Measurements from ENCODE around the gene HEXD.
"Not testable (repeated sequence)": the region's sequence is repeated elsewhere in the genome, so short reads cannot be mapped to it uniquely, and the experiment has no call there.

The HEXD gene

GRCh38 chr17:82439829-82440365, 21.8 kb downstream of the HEXD start:
- DNase-seq (ENCODE audit: low spot score) (no peak), FAIRE-seq (no peak)

- no peak for DNase-seq (ENCODE audit: low spot score)
- FAIRE-seq = no peak
Observed at GRCh38 chr17:82440469-82440981, 22.4 kb downstream of the HEXD start.

GRCh38 chr17:82440991-82441627, 23.0 kb downstream of the HEXD start:
- DNase-seq (ENCODE audit: low spot score) (no peak), FAIRE-seq (peak; percentile 96)

- FAIRE-seq (no peak), DNase-seq (ENCODE audit: low spot score) (no peak)
Observed at GRCh38 chr17:82441691-82442487, 23.7 kb downstream of the HEXD start.

GRCh38 chr17:82442643-82443464, 24.7 kb downstream of the HEXD start:
- DNase-seq (ENCODE audit: low spot score) = no peak
- no peak for FAIRE-seq

GRCh38 chr17:82443465-82444283, 25.5 kb downstream of the HEXD start:
- no peak for DNase-seq (ENCODE audit: low spot score)
- FAIRE-seq = no peak

GRCh38 chr17:82444284-82444893, 26.2 kb downstream of the HEXD start:
- DNase-seq (ENCODE audit: low spot score) (no peak), FAIRE-seq (peak; percentile 75)

- no peak for DNase-seq (ENCODE audit: low spot score)
- FAIRE-seq = no peak
Observed at GRCh38 chr17:82444941-82445521, 26.9 kb downstream of the HEXD start.

- DNase-seq (ENCODE audit: low spot score) = no peak
Observed at GRCh38 chr17:82445542-82445941, 27.4 kb downstream of the HEXD start.

GRCh38 chr17:82446124-82446523, 28.0 kb downstream of the HEXD start:
- no peak for DNase-seq (ENCODE audit: low spot score)

More at GRCh38 chr17:82445542-82445941, 27.4 kb downstream of the HEXD start:
- FAIRE-seq = no peak

GRCh38 chr17:82446649-82447048, 28.5 kb downstream of the HEXD start:
- no peak for DNase-seq (ENCODE audit: low spot score)
- FAIRE-seq = no peak

More at GRCh38 chr17:82446124-82446523, 28.0 kb downstream of the HEXD start:
- FAIRE-seq = no peak

- FAIRE-seq (no peak), DNase-seq (ENCODE audit: low spot score) (no peak)
Observed at GRCh38 chr17:82447876-82448275, 29.7 kb downstream of the HEXD start.

- DNase-seq (ENCODE audit: low spot score) = no peak
- FAIRE-seq = peak; percentile 58
Observed at GRCh38 chr17:82449131-82449882, 31.2 kb downstream of the HEXD start.

GRCh38 chr17:82449883-82450356, 31.8 kb downstream of the HEXD start:
- FAIRE-seq = no peak

GRCh38 chr17:82450357-82451106, 32.4 kb downstream of the HEXD start, which contains the start of gene CYBC1:
Gene CYBC1, minus strand, starts transcription at chr17:82450752. Its CDS starts 1,498 bp downstream, at chr17:82449254.
- peak; percentile 27 for FAIRE-seq
- DNase-seq (ENCODE audit: low spot score) = peak; percentile 96

More at GRCh38 chr17:82449883-82450356, 31.8 kb downstream of the HEXD start:
- no peak for DNase-seq (ENCODE audit: low spot score)

- DNase-seq (ENCODE audit: low spot score) = no peak
- no peak for FAIRE-seq
Observed at GRCh38 chr17:82452162-82452561, 34.0 kb downstream of the HEXD start.

- not testable (repeated sequence) for DNase-seq (ENCODE audit: low spot score); FAIRE-seq
Observed at GRCh38 chr17:82453151-82453550, 35.0 kb downstream of the HEXD start.

- FAIRE-seq; DNase-seq (ENCODE audit: low spot score): not testable (repeated sequence)
Observed at GRCh38 chr17:82453706-82454105, 35.6 kb downstream of the HEXD start.
